Daoy (cell line): ENCODE results near the gene TMEM54. TPM values are rescaled to one million over a fixed set of nuclear protein-coding genes. Genes with fewer than 3 reads are reported as not detected.

ENCODE experiments used
- DNase-seq: peaks from one replicate; pipeline ENCODE4 v3.0.0-alpha.2; 2015; ENCODE audit warnings: low read depth
- total RNA-seq: library from RNA; depleted of rRNA; stranded (reverse); fragments of >200 nt; shearing (Covaris generic); gene quantifications from 2 replicates; pipeline ENCODE4 v1.2.3, GENCODE V29; 2014; rRNA removed

The TMEM54 gene
- total RNA-seq, 1 experiment from 2014 or later, result 48.1 TPM

DNA sequence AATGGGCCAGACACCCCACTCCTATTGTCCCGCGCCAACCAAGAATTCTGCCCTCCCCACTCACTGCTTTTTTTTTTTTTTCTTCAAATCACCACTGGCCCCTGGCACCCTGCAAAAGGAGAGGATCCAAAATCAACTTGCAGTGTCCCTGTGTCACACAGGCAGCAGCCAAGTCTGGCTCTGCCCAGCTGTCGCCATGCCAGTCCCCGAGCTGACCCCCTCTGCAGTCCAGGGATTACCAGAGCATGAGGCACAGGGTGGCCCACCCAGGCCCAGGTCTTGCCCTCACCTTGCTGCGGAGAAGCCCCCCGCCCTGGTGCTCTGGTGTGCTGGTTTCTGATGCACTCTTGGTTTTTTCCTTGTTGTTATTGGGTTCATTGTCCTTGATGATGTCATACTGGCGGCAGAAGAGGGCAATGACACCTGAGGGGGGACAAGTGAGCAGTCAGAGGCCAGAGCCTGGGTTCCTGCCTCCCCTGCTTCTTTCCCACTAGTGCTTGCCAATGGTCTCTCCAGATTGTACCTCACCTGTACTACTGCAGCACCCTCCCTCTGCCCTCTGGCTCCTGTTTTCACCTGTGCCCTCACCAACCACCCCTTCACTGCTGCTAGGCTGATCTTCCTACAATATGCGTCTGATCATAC lies 36.7 kb downstream of the TMEM54 start:
- no peak for DNase-seq

DNA sequence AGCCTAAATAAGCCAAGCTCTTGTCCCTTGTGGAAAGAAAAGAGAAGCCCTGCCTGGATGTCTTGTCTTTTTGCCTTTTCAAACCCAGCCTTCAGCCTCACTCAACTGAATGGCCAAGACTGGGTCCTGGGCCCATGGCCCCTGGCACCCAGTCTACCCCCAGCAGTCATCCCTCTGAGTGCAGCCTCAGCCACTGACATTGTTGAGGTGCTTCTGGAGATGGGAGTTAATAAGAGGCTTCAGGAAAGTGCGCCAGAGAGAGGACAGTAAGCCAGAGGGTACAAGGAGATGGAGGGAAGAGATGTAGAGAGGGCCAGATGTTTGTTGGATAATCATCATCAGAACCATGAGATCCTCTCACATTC lies 37.3 kb downstream of the TMEM54 start:
- DNase-seq, result no peak

DNA sequence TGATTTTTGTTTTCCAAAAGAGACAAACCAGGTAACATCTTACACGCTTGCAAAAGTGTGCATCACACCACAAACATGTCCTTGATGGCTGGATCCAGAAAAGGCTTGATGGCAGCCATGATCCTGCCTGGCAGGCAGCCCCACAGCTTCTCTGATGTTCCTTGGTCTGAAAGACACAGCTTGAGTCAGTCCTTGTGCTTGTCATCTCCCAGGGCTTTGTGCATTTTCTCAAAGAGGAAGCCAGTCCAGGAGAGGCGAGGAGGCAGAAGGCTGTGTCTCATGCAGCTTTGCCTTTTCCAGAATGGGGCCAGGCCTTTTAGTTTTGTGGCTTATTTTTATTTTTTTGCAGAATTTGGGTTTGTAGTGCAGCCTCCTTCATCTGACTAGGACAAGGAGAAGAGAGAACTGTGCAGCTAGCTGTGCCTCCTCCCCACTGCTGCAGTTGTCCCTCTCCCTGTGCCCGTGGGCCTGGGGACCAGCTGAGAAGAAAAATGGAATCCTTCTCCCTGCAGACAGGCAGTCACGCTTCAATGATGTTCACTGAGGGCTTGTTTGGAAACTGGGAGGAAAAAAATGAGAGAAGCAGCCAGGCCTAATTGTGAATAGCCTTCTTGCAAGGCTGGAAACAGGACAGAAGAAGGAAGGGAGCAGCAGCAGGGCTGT lies 37.8 kb downstream of the TMEM54 start:
- DNase-seq, result no peak

DNA sequence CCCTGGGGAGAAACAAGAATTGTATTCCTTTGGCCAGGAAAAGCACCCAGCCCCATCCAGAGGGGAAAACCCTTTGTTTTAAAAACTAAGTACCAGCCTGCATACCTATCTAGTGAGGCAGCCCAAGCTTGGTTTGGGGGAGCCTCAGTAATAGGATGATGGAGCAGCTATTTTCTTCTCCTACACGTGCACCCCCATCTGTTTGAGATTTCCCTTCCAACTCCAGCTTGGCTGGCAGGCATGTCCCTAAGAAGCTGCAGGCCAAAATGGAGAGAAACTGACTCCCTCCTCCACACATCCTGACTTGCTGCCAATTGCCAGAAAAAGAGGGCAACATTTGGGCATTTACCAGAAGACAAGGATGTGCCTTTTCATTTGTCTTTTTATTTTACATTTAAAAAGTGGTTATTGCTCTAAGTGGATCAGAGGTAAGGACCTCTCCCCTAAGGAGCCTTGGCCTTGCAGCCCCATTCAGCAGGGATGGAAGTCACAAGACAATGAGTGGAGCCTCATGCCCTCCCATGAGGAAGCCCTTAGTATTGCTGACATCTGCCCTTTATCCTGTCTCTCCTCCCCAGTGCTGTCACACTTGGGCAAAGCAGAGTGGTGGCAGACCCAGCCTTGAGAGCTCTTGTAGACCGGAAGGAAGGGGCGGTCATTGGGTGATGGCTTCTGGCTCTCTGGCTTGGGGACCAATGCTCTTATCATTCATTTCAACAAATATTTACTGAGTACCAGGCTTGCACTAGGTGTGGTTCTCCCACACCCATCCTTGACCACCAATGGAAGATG lies 39.1 kb downstream of the TMEM54 start:
- DNase-seq, result no peak

DNA sequence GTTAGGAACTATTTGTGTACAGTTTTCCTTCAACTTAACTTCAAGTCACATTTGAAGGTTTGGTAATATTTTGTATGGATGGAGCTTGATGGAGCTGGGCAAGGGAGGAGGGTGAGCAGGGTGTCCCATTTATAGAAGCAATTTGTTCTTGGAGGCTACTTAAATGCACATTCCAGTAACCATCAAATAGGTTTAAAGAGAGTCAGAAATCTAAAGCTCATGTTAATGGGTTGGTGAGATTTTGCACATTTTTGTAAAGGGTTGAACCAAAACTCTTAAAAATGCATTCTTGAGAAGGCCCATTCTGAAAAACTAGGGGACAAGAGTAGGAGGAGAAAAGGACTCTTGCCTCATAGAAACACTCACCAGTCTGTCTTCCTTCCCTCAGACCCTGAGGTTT lies 40.6 kb downstream of the TMEM54 start:
- DNase-seq, result no peak

DNA sequence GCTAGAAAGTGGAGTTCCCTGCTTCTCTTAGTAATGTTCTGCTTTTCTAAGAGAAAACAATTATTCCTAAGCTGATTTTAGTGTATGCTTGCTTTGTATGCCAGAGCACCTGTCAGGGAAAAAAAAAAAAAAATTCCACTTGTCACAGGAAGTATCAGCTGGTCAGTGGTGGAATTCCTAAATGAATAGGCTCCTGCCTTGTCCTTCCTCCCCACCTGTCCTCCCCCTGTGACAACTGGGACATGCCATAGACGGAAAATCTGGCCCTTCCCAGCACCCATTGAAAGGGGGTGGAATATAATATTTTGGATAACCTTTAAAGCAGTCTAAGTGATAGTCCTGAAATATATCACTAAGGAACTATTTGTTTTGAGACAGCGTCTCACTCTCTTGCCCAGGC lies 41.3 kb downstream of the TMEM54 start:
- no peak for DNase-seq

DNA sequence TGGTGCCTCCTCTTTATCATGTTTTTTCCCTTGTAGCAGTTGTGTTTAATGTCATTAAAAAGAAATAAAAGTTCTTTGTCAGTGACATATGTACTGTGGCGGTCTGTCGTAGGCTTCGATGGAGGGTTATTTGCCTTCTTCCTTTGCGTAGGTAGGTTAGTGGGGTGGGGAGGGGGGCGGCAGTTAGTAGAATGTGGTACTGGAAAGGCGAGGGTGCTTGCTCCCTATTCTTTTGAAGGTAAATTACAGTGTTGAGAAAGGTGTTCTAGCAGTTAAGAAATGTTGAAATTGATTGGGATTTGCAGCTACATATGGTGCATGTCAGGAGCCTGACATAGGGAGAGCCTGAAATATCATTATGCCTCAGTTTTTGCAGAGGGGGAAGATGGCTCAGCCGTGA lies 42.4 kb downstream of the TMEM54 start:
- DNase-seq, result no peak

DNA sequence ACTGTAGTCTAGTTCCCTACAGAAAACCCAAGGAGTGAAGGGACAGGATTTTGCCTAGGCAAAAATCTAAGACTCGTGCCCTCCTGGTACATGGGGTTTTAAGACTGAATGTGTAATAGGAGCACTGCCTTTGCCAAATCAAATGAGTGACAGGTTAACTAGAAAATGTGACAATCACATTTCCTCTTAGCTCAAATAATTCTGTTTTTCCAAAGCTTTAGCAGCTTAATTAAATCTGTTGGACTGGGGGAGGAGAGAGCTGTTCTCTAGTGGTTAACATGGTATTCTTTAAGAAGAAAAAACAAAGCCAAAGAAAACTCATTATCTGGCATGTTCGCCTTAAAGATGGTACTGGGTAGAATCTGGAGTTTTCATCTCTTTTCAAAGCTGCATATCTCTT lies 43.1 kb downstream of the TMEM54 start:
- DNase-seq, result no peak

DNA sequence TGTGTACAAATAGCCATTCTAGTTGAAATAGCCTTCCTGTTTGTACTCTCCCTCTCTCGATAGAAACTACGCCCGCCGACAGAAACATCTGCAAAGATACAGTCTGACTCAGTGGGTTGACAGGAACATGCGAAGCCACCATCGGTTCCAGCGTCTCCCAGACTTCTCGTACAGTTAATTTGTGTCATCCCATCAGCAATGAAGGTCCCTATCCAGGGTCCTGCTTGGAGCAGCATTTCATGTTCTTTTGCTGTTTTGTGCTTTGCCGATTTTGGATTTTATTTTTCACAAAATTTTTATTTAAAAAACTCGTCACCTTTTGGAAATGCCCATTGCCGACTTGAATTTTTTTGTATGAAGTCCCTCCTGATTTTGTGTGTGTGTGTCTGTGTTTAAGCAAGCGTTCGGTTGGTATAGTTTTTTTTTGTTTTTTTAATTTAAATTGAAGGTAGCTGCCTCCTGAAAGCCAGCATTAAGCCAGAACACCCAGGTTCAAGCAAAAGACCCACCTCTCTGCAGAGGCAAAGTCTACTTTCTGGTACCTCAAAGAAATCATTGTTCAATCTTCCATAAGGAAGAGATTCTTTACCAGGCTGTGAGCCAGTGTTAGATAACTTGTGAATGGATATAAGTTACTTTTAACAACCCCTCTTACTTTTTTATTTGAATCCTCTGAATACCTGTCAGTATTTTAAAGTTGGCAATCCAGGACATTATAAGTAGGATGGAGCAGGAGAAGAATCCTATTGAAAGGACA lies 45.1 kb downstream of the TMEM54 start:
- DNase-seq, result no peak

DNA sequence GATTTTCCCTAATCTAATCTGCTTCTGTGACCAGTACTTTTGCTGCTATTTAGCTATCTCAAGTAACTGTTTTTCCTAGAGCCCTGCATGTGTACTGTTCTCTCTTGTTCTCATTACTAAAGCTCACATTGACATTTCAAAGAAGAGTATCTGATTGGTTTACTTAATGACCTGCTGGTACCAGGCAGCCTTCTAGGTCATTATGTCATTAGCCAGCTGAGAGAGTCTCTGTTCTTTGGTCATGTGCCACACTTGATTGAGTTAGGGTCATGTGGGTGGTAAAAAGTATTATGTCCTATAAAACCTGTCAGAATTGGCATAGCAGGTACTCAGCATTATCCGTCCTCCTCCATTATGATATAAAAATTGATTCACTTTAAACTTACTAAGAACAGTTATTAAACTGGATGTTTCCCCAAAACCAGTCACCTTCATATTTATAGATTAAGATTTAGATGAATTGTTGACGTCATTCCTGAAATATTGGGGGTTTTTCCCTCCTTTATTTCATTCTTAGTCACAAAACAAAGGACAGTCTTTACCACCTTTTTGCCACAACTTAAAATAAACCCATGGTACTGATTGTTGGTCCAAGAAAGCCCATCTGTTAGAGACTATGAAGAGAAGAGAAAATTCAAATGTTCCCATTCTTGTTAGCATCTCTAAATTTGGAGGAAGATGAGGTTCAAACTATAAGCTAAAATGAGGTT lies 52.7 kb downstream of the TMEM54 start:
- no peak for DNase-seq

Other genes starting within 250 kb of the TMEM54 start
- 52.8 and 63.1 TPM in 2 replicates for gene SYNC, start 198.6 kb downstream of the TMEM54 start, total RNA-seq
- gene YARS1, start 84.0 kb downstream of the TMEM54 start, total RNA-seq, result 107 and 146 TPM in 2 replicates
- gene S100PBP, start 83.7 kb downstream of the TMEM54 start, total RNA-seq, result 34.9 and 59.5 TPM in 2 replicates
- gene FNDC5, start 30.5 kb downstream of the TMEM54 start, total RNA-seq, result 2.0 and 2.7 TPM in 2 replicates
- gene HPCA, start 14.9 kb downstream of the TMEM54 start, total RNA-seq, result not detected in 2 replicates
- gene RNF19B, start 63.4 kb upstream of the TMEM54 start, total RNA-seq, result 18.8 and 20.4 TPM in 2 replicates
- gene AK2, start 135.5 kb upstream of the TMEM54 start, total RNA-seq, result 339 and 582 TPM in 2 replicates
- gene AZIN2, start 179.8 kb upstream of the TMEM54 start, total RNA-seq, result 2.4 and 8.9 TPM in 2 replicates